H1 (cell line): Measurements from ENCODE around the gene MOGAT2.

Experiments
- CBX8 ChIP-seq: fragments of 300-800, 300-1000 bp; sonication (generic); IDR thresholded peaks from 2 replicates; pipeline ENCODE4 v1.7.1; 2016; ENCODE audit warnings: low read depth, low read length, borderline replicate concordance
- GABPA ChIP-seq: IDR thresholded peaks from 2 replicates; pipeline ENCODE4 v1.6.1; 2011; ENCODE audit warnings: mild to moderate bottlenecking, low read length, moderate library complexity, borderline replicate concordance; ENCODE audit not compliant: insufficient read depth
- MAX ChIP-seq: IDR thresholded peaks from 2 replicates; pipeline ENCODE4 v1.6.1; 2012; ENCODE audit warnings: inconsistent platforms
- TF ChIP-seq, protein P1 (sequence below), 3 experiments: IDR thresholded peaks; 1 replicate in 2 of 3; 2 replicates in 1 of 3; pipeline versions ENCODE4 v1.5.1 to v1.6.1; 2011; ENCODE audit warnings: low read length in 3 of 3, mild to moderate bottlenecking in 3 of 3, inconsistent platforms in 2 of 3, low read depth in 1 of 3, moderate library complexity in 1 of 3; ENCODE audit not compliant: insufficient read depth in 1 of 3; ENCODE audit errors: control extremely low read depth in 1 of 3

GRCh38 chr11:75759832-75760231 lies 42.2 kb downstream of the MOGAT2 start:
- no peak for TF ChIP-seq CBX8
- TF ChIP-seq GABPA = no peak
- TF ChIP-seq, protein P1, sequence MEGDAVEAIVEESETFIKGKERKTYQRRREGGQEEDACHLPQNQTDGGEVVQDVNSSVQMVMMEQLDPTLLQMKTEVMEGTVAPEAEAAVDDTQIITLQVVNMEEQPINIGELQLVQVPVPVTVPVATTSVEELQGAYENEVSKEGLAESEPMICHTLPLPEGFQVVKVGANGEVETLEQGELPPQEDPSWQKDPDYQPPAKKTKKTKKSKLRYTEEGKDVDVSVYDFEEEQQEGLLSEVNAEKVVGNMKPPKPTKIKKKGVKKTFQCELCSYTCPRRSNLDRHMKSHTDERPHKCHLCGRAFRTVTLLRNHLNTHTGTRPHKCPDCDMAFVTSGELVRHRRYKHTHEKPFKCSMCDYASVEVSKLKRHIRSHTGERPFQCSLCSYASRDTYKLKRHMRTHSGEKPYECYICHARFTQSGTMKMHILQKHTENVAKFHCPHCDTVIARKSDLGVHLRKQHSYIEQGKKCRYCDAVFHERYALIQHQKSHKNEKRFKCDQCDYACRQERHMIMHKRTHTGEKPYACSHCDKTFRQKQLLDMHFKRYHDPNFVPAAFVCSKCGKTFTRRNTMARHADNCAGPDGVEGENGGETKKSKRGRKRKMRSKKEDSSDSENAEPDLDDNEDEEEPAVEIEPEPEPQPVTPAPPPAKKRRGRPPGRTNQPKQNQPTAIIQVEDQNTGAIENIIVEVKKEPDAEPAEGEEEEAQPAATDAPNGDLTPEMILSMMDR (IDR thresholded peaks at IDR 0.05; ENCODE audit: control extremely low read depth in 1 of 3, insufficient read depth in 1 of 3, low read depth in 1 of 3, low read length in 3 of 3) = no peak
- no peak for TF ChIP-seq MAX
